ENCODE data around the gene SEMA3D. TPM values are rescaled to one million over a fixed set of nuclear protein-coding genes. Genes with fewer than 3 reads are reported as not detected.

SEMA3D gene
- total and polyA plus RNA-seq, 2 donors (not counting 3 experiments of a cell fraction or from before 2014, with no cell fraction given), result 9.9 to 10.3 TPM

- no TSS peak for BruUV-seq (replicated peaks)
- H3K79me2 ChIP-seq (ENCODE audit: control insufficient read depth, insufficient read depth, low read length), result no peaks in the 10 kb centered on the region
- FAIRE-seq (no peak), DNase-seq (ENCODE audit: low read depth, low spot score) (peak; percentile 32)
- no peak overlapping the region for H3K9ac ChIP-seq (replicated peaks; ENCODE audit: extremely low read depth, insufficient read depth, low read length)
- CTCF ChIA-PET, result no interaction called here
- no peak overlapping the region for H3K27ac ChIP-seq (ENCODE audit: insufficient read depth, low read depth, low read length)
- intact Hi-C loops (cut with micrococcal nuclease) (no loop called here), dilution Hi-C loops (cut with MboI; ENCODE audit: extremely low pct_ligation_motif_present, low sequenced_read_pairs) (no loop called here)
- H4K20me1 ChIP-seq (replicated peaks; ENCODE audit: control insufficient read depth, extremely low read depth, insufficient read depth, low read length), result no peaks in the 10 kb centered on the region
- H3K4me2 ChIP-seq (ENCODE audit: insufficient read depth, low read length), result peak overlapping the region; percentile 38
- no peak overlapping the region for H2AFZ ChIP-seq (ENCODE audit: low read depth, low read length)
- H3K9me3 ChIP-seq (replicated peaks; ENCODE audit: control insufficient read depth, insufficient read depth, low read length), result no peaks in the 10 kb centered on the region
- no peak overlapping the region for H3K4me3 ChIP-seq (replicated peaks in 1 of 3; ENCODE audit: insufficient read depth in 1 of 3, low read depth in 1 of 3, low read length in 3 of 3)
- H3K27me3 ChIP-seq (ENCODE audit: control insufficient read depth in 2 of 2, insufficient read depth in 2 of 2, low read length in 2 of 2), result no peaks in the 10 kb centered on the region
- peak; percentile 36 for TF ChIP-seq GATA2 (IDR thresholded peaks at IDR 0.05; ENCODE audit: insufficient read depth, insufficient read length, low read depth, low read length)
- TF ChIP-seq JUN (IDR thresholded peaks at IDR 0.05; ENCODE audit: borderline replicate concordance, insufficient read depth, insufficient read length, low read depth), result no peak
- H3K4me1 ChIP-seq (ENCODE audit: control insufficient read depth, extremely low read depth, insufficient read depth, low read length), result peaks cover 8% of the 10 kb centered on the region
- no peaks in the 10 kb centered on the region for H3K9me1 ChIP-seq (replicated peaks; ENCODE audit: control insufficient read depth, extremely low read depth, insufficient read depth, low read length)
- H3K36me3 ChIP-seq (ENCODE audit: control insufficient read depth in 2 of 2, extremely low read depth in 1 of 2, insufficient read depth in 2 of 2, low read length in 2 of 2), result no peaks in the 10 kb centered on the region
- POLR2A ChIA-PET, result no interaction called here
These were observed 237.8 kb downstream of the SEMA3D start for GRCh38 chr7:84949067-84949466.

- FAIRE-seq (no peak), DNase-seq (ENCODE audit: low read depth, low spot score) (no peak)
- H3K4me3 ChIP-seq (replicated peaks in 1 of 3; ENCODE audit: insufficient read depth in 1 of 3, low read depth in 1 of 3, low read length in 3 of 3), result no peak overlapping the region
- H4K20me1 ChIP-seq (replicated peaks; ENCODE audit: control insufficient read depth, extremely low read depth, insufficient read depth, low read length), result no peaks in the 10 kb centered on the region
- intact Hi-C loops (cut with micrococcal nuclease) (no loop called here), dilution Hi-C loops (cut with MboI; ENCODE audit: extremely low pct_ligation_motif_present, low sequenced_read_pairs) (no loop called here)
- H3K27ac ChIP-seq (ENCODE audit: insufficient read depth, low read depth, low read length), result no peak overlapping the region
- no peaks in the 10 kb centered on the region for H3K9me3 ChIP-seq (replicated peaks; ENCODE audit: control insufficient read depth, insufficient read depth, low read length)
- H3K4me2 ChIP-seq (ENCODE audit: insufficient read depth, low read length), result peak overlapping the region; percentile 38
- TF ChIP-seq POLR2AphosphoS5 (IDR thresholded peaks at IDR 0.05; ENCODE audit: insufficient read depth, low read depth, low read length) (no peak), MYC (IDR thresholded peaks at IDR 0.05; ENCODE audit: low read depth, low read length) (no peak), JUN (IDR thresholded peaks at IDR 0.05; ENCODE audit: borderline replicate concordance, insufficient read depth, insufficient read length, low read depth) (no peak), CTCF (IDR thresholded peaks at IDR 0.05; ENCODE audit: extremely low read depth in 1 of 2, insufficient read depth in 1 of 2, low read depth in 1 of 2, low read length in 2 of 2) (no peak), FOS (IDR thresholded peaks at IDR 0.05; ENCODE audit: borderline replicate concordance, insufficient read depth, low read length) (no peak), MAX (IDR thresholded peaks at IDR 0.05; ENCODE audit: insufficient read depth, insufficient read length) (no peak), GATA2 (IDR thresholded peaks at IDR 0.05; ENCODE audit: insufficient read depth, insufficient read length, low read depth, low read length) (no peak), POLR2A (IDR thresholded peaks at IDR 0.05; ENCODE audit: low read depth, low read length) (no peak), EZH2 (IDR thresholded peaks at IDR 0.05; ENCODE audit: borderline replicate concordance, low read depth, low read length, severe bottlenecking) (no peak)
- H3K36me3 ChIP-seq (ENCODE audit: control insufficient read depth in 2 of 2, extremely low read depth in 1 of 2, insufficient read depth in 2 of 2, low read length in 2 of 2), result no peaks in the 10 kb centered on the region
- H3K9me1 ChIP-seq (replicated peaks; ENCODE audit: control insufficient read depth, extremely low read depth, insufficient read depth, low read length), result no peaks in the 10 kb centered on the region
- no peaks in the 10 kb centered on the region for H3K79me2 ChIP-seq (ENCODE audit: control insufficient read depth, insufficient read depth, low read length)
- H3K9ac ChIP-seq (replicated peaks; ENCODE audit: extremely low read depth, insufficient read depth, low read length), result no peak overlapping the region
- H2AFZ ChIP-seq (ENCODE audit: low read depth, low read length), result peak overlapping the region; percentile 11
- H3K4me1 ChIP-seq (ENCODE audit: control insufficient read depth, extremely low read depth, insufficient read depth, low read length), result peaks cover 8% of the 10 kb centered on the region
- ChIA-PET CTCF (no interaction called here), POLR2A (no interaction called here)
- no TSS peak for BruUV-seq (replicated peaks)
- H3K27me3 ChIP-seq (ENCODE audit: control insufficient read depth in 2 of 2, insufficient read depth in 2 of 2, low read length in 2 of 2), result no peaks in the 10 kb centered on the region
These were observed 238.2 kb downstream of the SEMA3D start for GRCh38 chr7:84948634-84949033.

Data from endothelial cell of umbilical vein (primary cell).